SK-N-SH (cell line): ENCODE results near the gene ATE1.

Experiments
- CTCF ChIP-seq: fragments of 200-600 bp; sonication (generic); IDR thresholded peaks from 2 replicates; pipeline ENCODE4 v1.6.1; 2017; ENCODE audit warnings: antibody characterized with exemption, mild to moderate bottlenecking, moderate library complexity
- EZH2phosphoT487 ChIP-seq: fragments of 200-600 bp; sonication (generic); IDR thresholded peaks from 2 replicates; pipeline ENCODE4 v1.6.1; 2017; ENCODE audit warnings: low read depth, mixed run types, mild to moderate bottlenecking, antibody characterized with exemption, moderate library complexity, borderline replicate concordance
- FOXM1 ChIP-seq: IDR thresholded peaks from 2 replicates; pipeline ENCODE4 v1.4.0; 2012; ENCODE audit warnings: low read depth, mild to moderate bottlenecking
- NFIC ChIP-seq: IDR thresholded peaks from 2 replicates; pipeline ENCODE4 v1.4.0; 2012; ENCODE audit warnings: borderline replicate concordance
- POLR2AphosphoS5 ChIP-seq: IDR thresholded peaks from 2 replicates; pipeline ENCODE4 v1.6.1; 2012; ENCODE audit warnings: low read depth, low read length
- RAD21 ChIP-seq: IDR thresholded peaks from 2 replicates; pipeline ENCODE4 v1.6.1; 2012; ENCODE audit warnings: mild to moderate bottlenecking, low read length
- SMC3 ChIP-seq: IDR thresholded peaks from 2 replicates; pipeline ENCODE4 v1.6.1; 2012; ENCODE audit warnings: low read depth, low read length, improper control_type of control experiment

GRCh38 chr10:121835376-121835775, 92.5 kb downstream of the ATE1 start:
- TF ChIP-seq EZH2phosphoT487 (no peak), NFIC (no peak), FOXM1 (no peak), RAD21 (no peak), CTCF (no peak), SMC3 (no peak), POLR2AphosphoS5 (no peak)
